Left ventricle myocardium superior (tissue), 1 donor: Measurements from ENCODE around the gene ADGRL3. TPM values are rescaled to one million over a fixed set of nuclear protein-coding genes. Genes with fewer than 3 reads are reported as not detected.

Experiments
- ATAC-seq: fragments of 200-7000 bp; cut with Tn5 transposase; one replicate; pipeline ENCODE4 v1.9.1; 2020; ENCODE audit warnings: mild to moderate bottlenecking, moderate library complexity
- DNase-seq: peaks from one replicate; pipeline ENCODE4 v3.0.0-alpha.2; 2020
- intact Hi-C: fragments of 100-400 bp; cut with micrococcal nuclease; formaldehyde crosslinking; loops from one replicate; pipeline ENCODE4 v1.11.0; 2022
- long read RNA-seq: library from polyadenylated mRNA; unstranded; transcript quantifications from one replicate; pipeline ENCODE4 v2.0.0, GENCODE V29; 2021
- total RNA-seq: library from RNA; stranded (reverse); fragmentation: NEBNext Ultra II Directional; extraction: Animal tissue kit (Norgen Biotek cat#: 25700); gene quantifications from one replicate; pipeline ENCODE4 v1.2.1, GENCODE V29; 2021
- donor health status: DM: no; HTN: yes; CAD: no; lungs with severe emphysema.

Gene ADGRL3
- total RNA-seq = 5.1 TPM
- long read RNA-seq, partial matches to known transcripts = 2 of 2 reads
- long read RNA-seq, other reads (novel, unspliced or antisense) = 0 of 2 reads

- peak; percentile 70 for ATAC-seq
- peak; percentile 56 for DNase-seq
- intact Hi-C loops = no loop called here
Measured at GRCh38 chr4:61200187-61200915, at the start of gene ADGRL3. Gene ADGRL3, plus strand, starts transcription at chr4:61200326.

- intact Hi-C loops = no loop called here
Measured at GRCh38 chr4:61152433-61152832, 47.7 kb upstream of the ADGRL3 start.

GRCh38 chr4:61160478-61160877 is 39.6 kb upstream of the ADGRL3 start:
- DNase-seq = no peak
- intact Hi-C loops = no loop called here
- ATAC-seq = no peak

More at GRCh38 chr4:61152433-61152832, 47.7 kb upstream of the ADGRL3 start:
- ATAC-seq (no peak), DNase-seq (no peak)

GRCh38 chr4:61162116-61162515 is 38.0 kb upstream of the ADGRL3 start:
- DNase-seq = no peak
- intact Hi-C loops = no loop called here
- ATAC-seq = no peak

- ATAC-seq (no peak), DNase-seq (no peak)
- intact Hi-C loops = no loop called here
Measured at GRCh38 chr4:61173799-61174198, 26.3 kb upstream of the ADGRL3 start.

- DNase-seq (no peak), ATAC-seq (no peak)
- intact Hi-C loops = no loop called here
Measured at GRCh38 chr4:61175495-61175894, 24.6 kb upstream of the ADGRL3 start.

- ATAC-seq (no peak), DNase-seq (no peak)
- intact Hi-C loops = no loop called here
Measured at GRCh38 chr4:61177367-61177766, 22.8 kb upstream of the ADGRL3 start.

- no peak for DNase-seq
- intact Hi-C loops = no loop called here
- no peak for ATAC-seq
Measured at GRCh38 chr4:61180405-61180804, 19.7 kb upstream of the ADGRL3 start.

GRCh38 chr4:61182915-61183314 is 17.2 kb upstream of the ADGRL3 start:
- intact Hi-C loops = no loop called here
- ATAC-seq = no peak
- DNase-seq = no peak

- intact Hi-C loops = no loop called here
- ATAC-seq (no peak), DNase-seq (no peak)
Measured at GRCh38 chr4:61185288-61185687, 14.8 kb upstream of the ADGRL3 start.

- DNase-seq = no peak
- no peak for ATAC-seq
- intact Hi-C loops = no loop called here
Measured at GRCh38 chr4:61192392-61192791, 7.7 kb upstream of the ADGRL3 start.

- ATAC-seq (no peak), DNase-seq (no peak)
- intact Hi-C loops = no loop called here
Measured at GRCh38 chr4:61193863-61194262, 6.3 kb upstream of the ADGRL3 start.

- intact Hi-C loops = no loop called here
- DNase-seq (no peak), ATAC-seq (no peak)
Measured at GRCh38 chr4:61194571-61194970, 5.6 kb upstream of the ADGRL3 start.

- ATAC-seq (no peak), DNase-seq (no peak)
- intact Hi-C loops = no loop called here
Measured at GRCh38 chr4:61195101-61195500, 5.0 kb upstream of the ADGRL3 start.

- ATAC-seq (no peak), DNase-seq (no peak)
- intact Hi-C loops = no loop called here
Measured at GRCh38 chr4:61198686-61199085, 1.4 kb upstream of the ADGRL3 start.

GRCh38 chr4:61199873-61200186 is 296 bp upstream of the ADGRL3 start:
- DNase-seq (no peak), ATAC-seq (no peak)
- intact Hi-C loops = no loop called here

GRCh38 chr4:61200916-61201526 is 895 bp downstream of the ADGRL3 start:
- intact Hi-C loops = no loop called here
- ATAC-seq (peak; percentile 57), DNase-seq (peak; percentile 54)

- intact Hi-C loops = no loop called here
- DNase-seq (peak; percentile 30), ATAC-seq (peak; percentile 14)
Measured at GRCh38 chr4:61201561-61201960, 1.4 kb downstream of the ADGRL3 start.

GRCh38 chr4:61201961-61202637 is 2.0 kb downstream of the ADGRL3 start:
- intact Hi-C loops = no loop called here
- ATAC-seq (peak; percentile 35), DNase-seq (peak; percentile 29)

- no peak for DNase-seq
- intact Hi-C loops = no loop called here
- ATAC-seq = peak; percentile 36
Measured at GRCh38 chr4:61202638-61203435, 2.7 kb downstream of the ADGRL3 start.
